ENCODE results near the gene MAP3K6.

The MAP3K6 gene

GRCh38 chr1:27332536-27333281 is 34.1 kb downstream of the MAP3K6 start:
- DNase-seq (ENCODE audit: low read depth) = peak; percentile 40
- no peak overlapping the region for H3K4me3 ChIP-seq (ENCODE audit: low read depth, low read length)
- TF ChIP-seq CTCF (IDR thresholded peaks at IDR 0.05; ENCODE audit: insufficient read depth, low read depth, low read length, missing control alignments) = peak; percentile 82

- no peak for TF ChIP-seq CTCF (IDR thresholded peaks at IDR 0.05; ENCODE audit: insufficient read depth, low read depth, low read length, missing control alignments)
- no peak for DNase-seq (ENCODE audit: low read depth)
- no peak overlapping the region for H3K4me3 ChIP-seq (ENCODE audit: low read depth, low read length)
Observed at GRCh38 chr1:27331922-27332321, 34.8 kb downstream of the MAP3K6 start.

GRCh38 chr1:27331426-27331825 is 35.3 kb downstream of the MAP3K6 start:
- TF ChIP-seq CTCF (IDR thresholded peaks at IDR 0.05; ENCODE audit: insufficient read depth, low read depth, low read length, missing control alignments) = no peak
- no peak overlapping the region for H3K4me3 ChIP-seq (ENCODE audit: low read depth, low read length)
- DNase-seq (ENCODE audit: low read depth) = no peak

GRCh38 chr1:27330786-27331185 is 36.0 kb downstream of the MAP3K6 start:
- H3K4me3 ChIP-seq (ENCODE audit: low read depth, low read length) = no peak overlapping the region
- no peak for TF ChIP-seq CTCF (IDR thresholded peaks at IDR 0.05; ENCODE audit: insufficient read depth, low read depth, low read length, missing control alignments)
- no peak for DNase-seq (ENCODE audit: low read depth)

DNA sequence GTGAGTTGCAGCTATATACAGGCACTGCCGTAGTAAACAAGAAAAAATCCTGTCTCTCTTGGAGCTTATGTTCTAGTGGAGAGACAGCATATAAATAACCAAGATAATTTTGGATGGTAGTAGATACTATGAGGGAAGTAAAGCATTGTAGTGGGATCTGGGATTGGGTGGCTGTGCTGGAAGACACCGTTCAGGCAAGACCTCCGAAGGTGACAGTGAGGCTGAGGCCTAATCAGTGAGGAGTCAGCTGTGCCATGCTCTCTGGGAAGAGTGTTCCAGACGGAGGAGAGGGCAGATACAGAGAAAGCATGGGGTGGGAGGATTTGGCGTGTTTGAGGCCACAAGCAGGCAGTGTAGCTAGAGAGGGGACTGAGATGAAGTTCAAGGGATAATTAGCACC is 38.8 kb downstream of the MAP3K6 start:
- DNase-seq (ENCODE audit: low read depth) = no peak
- TF ChIP-seq CTCF (IDR thresholded peaks at IDR 0.05; ENCODE audit: insufficient read depth, low read depth, low read length, missing control alignments) = no peak
- H3K4me3 ChIP-seq (ENCODE audit: low read depth, low read length) = no peak overlapping the region

GRCh38 chr1:27325286-27325685 is 41.5 kb downstream of the MAP3K6 start:
- no peak for TF ChIP-seq CTCF (IDR thresholded peaks at IDR 0.05; ENCODE audit: insufficient read depth, low read depth, low read length, missing control alignments)
- DNase-seq (ENCODE audit: low read depth) = no peak
- H3K4me3 ChIP-seq (ENCODE audit: low read depth, low read length) = no peak overlapping the region
